HepG2 (cell line): ENCODE measurements around the gene GPR4. TPM values are rescaled to one million over a fixed set of nuclear protein-coding genes. Genes with fewer than 3 reads are reported as not detected.

Experiments
- ATAC-seq: fragments of 200-7000 bp; cut with Tn5 transposase; 3 replicates; pipeline ENCODE4 v1.9.1; 2020; ENCODE audit warnings: mild to moderate bottlenecking, moderate library complexity
- BruUV-seq: library from RNA; stranded (reverse); fragments of 400-500 nt; replicated peaks from 2 replicates; lab custom pipeline; 2021; lab: Mats Ljungman, UMichigan
- CTCF ChIA-PET: fragments of 300-600 bp; formaldehyde crosslinking; extraction: SDS; loops from one replicate; lab custom pipeline; 2021; ENCODE audit warnings: low total read pairs, inconsistent platforms, low intra/inter-chr PET ratio; lab: Yijun Ruan, JAX
- POLR2A ChIA-PET: fragments of 350-600 bp; sonication (Branson Sonifier 250); formaldehyde crosslinking; loops from one replicate; lab custom pipeline; 2020; ENCODE audit warnings: antibody characterized with exemption, inconsistent platforms; lab: Yijun Ruan, JAX
- DNase-seq: peaks from one replicate; pipeline ENCODE4 v3.0.0-alpha.2; 2015; ENCODE audit warnings: low spot score
- FAIRE-seq: peaks from 3 replicates; lab custom pipeline; 2011; peaks lifted over from hg19 to GRCh38; lab: Jason Lieb, UNC
- H2AFZ ChIP-seq: one replicate; pipeline ENCODE4 v1.6.1; 2011; ENCODE audit warnings: low read length, inconsistent platforms
- H3K27ac ChIP-seq: fragments of 300-600 bp; 3 replicates; pipeline ENCODE4 v1.8.0; 2011; ENCODE audit warnings: mixed run types, mild to moderate bottlenecking, mixed read lengths, low read length, inconsistent platforms; ENCODE audit not compliant: insufficient read depth; ENCODE audit errors: extremely low read length
- H3K27me3 ChIP-seq, 2 experiments: fragments of 200-600 bp in 1 of 2; 2 replicates in 1 of 2; 3 replicates in 1 of 2; pipeline versions ENCODE4 v1.6.0 to v1.8.0; 2011; ENCODE audit warnings: low read length in 2 of 2, mild to moderate bottlenecking in 2 of 2, moderate library complexity in 2 of 2, inconsistent platforms in 1 of 2; ENCODE audit not compliant: insufficient read depth in 2 of 2, control insufficient read depth in 1 of 2
- H3K36me3 ChIP-seq, 2 experiments: fragments of 200-600 bp in 1 of 2; replicated peaks in 1 of 2; 2 replicates in 1 of 2; 3 replicates in 1 of 2; pipeline versions ENCODE4 v1.5.1 to v1.8.0; 2011; ENCODE audit warnings: low read length in 2 of 2, inconsistent platforms in 1 of 2; ENCODE audit not compliant: insufficient read depth in 2 of 2, control insufficient read depth in 1 of 2
- H3K4me1 ChIP-seq: 2 replicates; pipeline ENCODE4 v1.5.1; 2012; ENCODE audit warnings: low read length, inconsistent platforms; ENCODE audit not compliant: insufficient read depth
- H3K4me2 ChIP-seq: 2 replicates; pipeline ENCODE4 v1.6.0; 2011; ENCODE audit warnings: low read depth, low read length, inconsistent platforms
- H3K4me3 ChIP-seq, 3 experiments: fragments of 200-600 bp in 1 of 3; sonication (generic), shearing (Covaris generic) in 1 of 3; replicated peaks in 1 of 3; 2 replicates each; pipeline ENCODE4 v1.5.1; 2011 to 2016; ENCODE audit warnings: low read length in 3 of 3, inconsistent platforms in 2 of 3, low read depth in 2 of 3, mild to moderate bottlenecking in 2 of 3, control low read depth in 1 of 3, mixed read lengths in 1 of 3; ENCODE audit not compliant: insufficient read depth in 1 of 3
- H3K79me2 ChIP-seq: one replicate; pipeline ENCODE4 v1.6.1; 2011; ENCODE audit warnings: low read length, inconsistent platforms; ENCODE audit not compliant: insufficient read depth
- H3K9ac ChIP-seq: 2 replicates; pipeline ENCODE4 v1.6.0; 2011; ENCODE audit warnings: mild to moderate bottlenecking, low read depth, low read length, inconsistent platforms; ENCODE audit not compliant: insufficient read depth
- H3K9me3 ChIP-seq: 2 replicates; pipeline ENCODE4 v1.5.1; 2012; ENCODE audit warnings: mild to moderate bottlenecking, low read length
- H4K20me1 ChIP-seq: 2 replicates; pipeline ENCODE4 v1.6.0; 2011; ENCODE audit warnings: inconsistent platforms, mild to moderate bottlenecking, low read length, moderate library complexity; ENCODE audit not compliant: insufficient read depth
- BCL6 ChIP-seq: IDR thresholded peaks from 2 replicates; pipeline ENCODE4 v1.6.1; 2016; ENCODE audit warnings: missing genetic modification reagents, missing compliant biosample characterization
- HDAC1 ChIP-seq: sonication (generic); formaldehyde crosslinking; IDR thresholded peaks from 2 replicates; pipeline ENCODE4 v1.5.1; 2020; ENCODE audit warnings: mild to moderate bottlenecking, missing genetic modification reagents
- MIER3 ChIP-seq: IDR thresholded peaks from 2 replicates; pipeline ENCODE4 v1.6.1; 2016; ENCODE audit warnings: missing compliant biosample characterization, borderline replicate concordance
- NFYC ChIP-seq: IDR thresholded peaks from 2 replicates; pipeline ENCODE4 v1.6.1; 2016; ENCODE audit warnings: missing genetic modification reagents, missing compliant biosample characterization
- ZEB1 ChIP-seq: IDR thresholded peaks from 2 replicates; pipeline ENCODE4 v1.6.1; 2012; ENCODE audit warnings: mild to moderate bottlenecking, low read depth, inconsistent platforms; ENCODE audit not compliant: insufficient replicate concordance
- ZNF180 ChIP-seq: sonication (generic); formaldehyde crosslinking; IDR thresholded peaks from 2 replicates; pipeline ENCODE4 v1.4.0; 2020; ENCODE audit warnings: low read depth, missing genetic modification reagents, borderline replicate concordance
- ZNF224 ChIP-seq: sonication (generic); formaldehyde crosslinking; IDR thresholded peaks from 2 replicates; pipeline ENCODE4 v1.5.0; 2020; ENCODE audit warnings: mild to moderate bottlenecking, missing genetic modification reagents
- ZNF234 ChIP-seq: sonication (generic); formaldehyde crosslinking; conservative IDR thresholded peaks from 2 replicates; pipeline ENCODE4 v1.5.1; 2020; ENCODE audit warnings: mild to moderate bottlenecking, missing genetic modification reagents
- ZNF451 ChIP-seq: sonication (generic); formaldehyde crosslinking; IDR thresholded peaks from 2 replicates; pipeline ENCODE4 v1.5.0; 2020; ENCODE audit warnings: mild to moderate bottlenecking, missing genetic modification reagents
- ZNF549 ChIP-seq: sonication (generic); formaldehyde crosslinking; IDR thresholded peaks from 2 replicates; pipeline ENCODE4 v1.5.0; 2020; ENCODE audit warnings: missing genetic modification reagents
- ZNF598 ChIP-seq: sonication (generic); formaldehyde crosslinking; IDR thresholded peaks from 2 replicates; pipeline ENCODE4 v1.5.1; 2020; ENCODE audit warnings: mild to moderate bottlenecking, missing genetic modification reagents, borderline replicate concordance
- WGBS: methylation state at CpG from one replicate; pipeline ENCODE4 v1.1.6; 2017; ENCODE audit warnings: low lambda C conversion rate; 5-methylcytosine and 5-hydroxymethylcytosine counted together
- in situ Hi-C: cut with HindIII; loops from 2 replicates; pipeline ENCODE4 v1.10.0; 2017; ENCODE audit warnings: low pct_unique_long_range_greater_than_20kb; ENCODE audit not compliant: extremely low pct_ligation_motif_present
- intact Hi-C: fragments of 100-400 bp; cut with micrococcal nuclease; formaldehyde crosslinking; loops from one replicate; pipeline ENCODE4 v1.10.0; 2022; ENCODE audit not compliant: unreplicated experiment
- polyA plus RNA-seq, 8 experiments: library from polyadenylated mRNA; depleted of rRNA in 3 of 8; stranded (reverse) in 7 of 8; unstranded in 1 of 8; fragments of >200 nt; fragmentation: Illumina TruSeq in 4 of 8; extraction: Trizol in 4 of 8; gene quantifications; 2 replicates each; pipeline versions ENCODE4 v1.2.1 to v1.2.3, GENCODE V29; 2011 to 2016; ENCODE audit warnings: low read depth in 4 of 8, missing spikeins in 1 of 8, mixed read lengths in 1 of 8; ENCODE audit not compliant: insufficient read depth in 1 of 8
- total RNA-seq, 5 experiments: library from RNA; depleted of rRNA; stranded (reverse); fragments of >200 nt; fragmentation: Illumina TruSeq; extraction: Trizol; gene quantifications; 2 replicates each; pipeline ENCODE4 v1.2.3, GENCODE V29; 2016; ENCODE audit warnings: low read depth in 1 of 5
- TF ChIP-seq, protein P1 (sequence below): sonication (generic); formaldehyde crosslinking; IDR thresholded peaks from 2 replicates; pipeline ENCODE4 v1.4.0; 2020; ENCODE audit warnings: missing genetic modification reagents
- TF ChIP-seq, protein P2 (sequence below): sonication (generic); formaldehyde crosslinking; IDR thresholded peaks from 2 replicates; pipeline ENCODE4; 2020; ENCODE audit warnings: missing genetic modification reagents, mild to moderate bottlenecking, borderline replicate concordance

The GPR4 gene
- total and polyA plus RNA-seq, 2 of the 13 experiments (the other 11 are each of a cell fraction or from before 2014, with no cell fraction given): 0.15 TPM; not detected in 1

- no peaks in the 10 kb centered on the region for H3K79me2 ChIP-seq
- no peak overlapping the region for H3K27ac ChIP-seq
- TF ChIP-seq ZNF234 (CRISPR knock-in tag): no peak
- TF ChIP-seq, protein P1, sequence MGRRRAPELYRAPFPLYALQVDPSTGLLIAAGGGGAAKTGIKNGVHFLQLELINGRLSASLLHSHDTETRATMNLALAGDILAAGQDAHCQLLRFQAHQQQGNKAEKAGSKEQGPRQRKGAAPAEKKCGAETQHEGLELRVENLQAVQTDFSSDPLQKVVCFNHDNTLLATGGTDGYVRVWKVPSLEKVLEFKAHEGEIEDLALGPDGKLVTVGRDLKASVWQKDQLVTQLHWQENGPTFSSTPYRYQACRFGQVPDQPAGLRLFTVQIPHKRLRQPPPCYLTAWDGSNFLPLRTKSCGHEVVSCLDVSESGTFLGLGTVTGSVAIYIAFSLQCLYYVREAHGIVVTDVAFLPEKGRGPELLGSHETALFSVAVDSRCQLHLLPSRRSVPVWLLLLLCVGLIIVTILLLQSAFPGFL (CRISPR knock-in tag): no peak
- no peak for TF ChIP-seq ZNF598 (CRISPR knock-in tag)
- no peak for TF ChIP-seq NFYC (CRISPR knock-in tag)
- no peak for TF ChIP-seq ZNF451 (CRISPR knock-in tag)
- TF ChIP-seq MIER3 (CRISPR knock-in tag): no peak
- TF ChIP-seq ZNF224 (CRISPR knock-in tag): no peak
- no peak for TF ChIP-seq BCL6 (CRISPR knock-in tag)
- TF ChIP-seq, protein P2, sequence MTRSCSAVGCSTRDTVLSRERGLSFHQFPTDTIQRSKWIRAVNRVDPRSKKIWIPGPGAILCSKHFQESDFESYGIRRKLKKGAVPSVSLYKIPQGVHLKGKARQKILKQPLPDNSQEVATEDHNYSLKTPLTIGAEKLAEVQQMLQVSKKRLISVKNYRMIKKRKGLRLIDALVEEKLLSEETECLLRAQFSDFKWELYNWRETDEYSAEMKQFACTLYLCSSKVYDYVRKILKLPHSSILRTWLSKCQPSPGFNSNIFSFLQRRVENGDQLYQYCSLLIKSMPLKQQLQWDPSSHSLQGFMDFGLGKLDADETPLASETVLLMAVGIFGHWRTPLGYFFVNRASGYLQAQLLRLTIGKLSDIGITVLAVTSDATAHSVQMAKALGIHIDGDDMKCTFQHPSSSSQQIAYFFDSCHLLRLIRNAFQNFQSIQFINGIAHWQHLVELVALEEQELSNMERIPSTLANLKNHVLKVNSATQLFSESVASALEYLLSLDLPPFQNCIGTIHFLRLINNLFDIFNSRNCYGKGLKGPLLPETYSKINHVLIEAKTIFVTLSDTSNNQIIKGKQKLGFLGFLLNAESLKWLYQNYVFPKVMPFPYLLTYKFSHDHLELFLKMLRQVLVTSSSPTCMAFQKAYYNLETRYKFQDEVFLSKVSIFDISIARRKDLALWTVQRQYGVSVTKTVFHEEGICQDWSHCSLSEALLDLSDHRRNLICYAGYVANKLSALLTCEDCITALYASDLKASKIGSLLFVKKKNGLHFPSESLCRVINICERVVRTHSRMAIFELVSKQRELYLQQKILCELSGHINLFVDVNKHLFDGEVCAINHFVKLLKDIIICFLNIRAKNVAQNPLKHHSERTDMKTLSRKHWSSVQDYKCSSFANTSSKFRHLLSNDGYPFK (CRISPR knock-in tag): no peak
- TF ChIP-seq ZEB1: no peak
- no peak for TF ChIP-seq ZNF549
- no peak for TF ChIP-seq ZNF180
- no peak for TF ChIP-seq HDAC1 (CRISPR knock-in tag)
- no peak overlapping the region for H3K4me2 ChIP-seq
- H2AFZ ChIP-seq: no peak overlapping the region
- no peaks in the 10 kb centered on the region for H3K4me1 ChIP-seq
- DNase-seq (no peak), FAIRE-seq (no peak), ATAC-seq (no peak)
- H3K27me3 ChIP-seq: no peaks in the 10 kb centered on the region
- H3K9me3 ChIP-seq: no peaks in the 10 kb centered on the region
- intact Hi-C loops (loop anchor here (5.0 kb wide), 1 partner anchor 35 kb away; no protein-coding TSS in a partner anchor), in situ Hi-C loops (loop anchor here (5.0 kb wide), 1 partner anchor 35 kb away; no protein-coding TSS in a partner anchor)
- no TSS peak for BruUV-seq
- no peaks in the 10 kb centered on the region for H4K20me1 ChIP-seq
- no peak overlapping the region for H3K4me3 ChIP-seq
- peaks cover 3 to 12% of the 10 kb centered on the region in 2 experiments; a peak in 3 of 5 replicates for H3K36me3 ChIP-seq
- no peak overlapping the region for H3K9ac ChIP-seq
- POLR2A ChIA-PET: no interaction called here
- CTCF ChIA-PET: no interaction called here
- WGBS: 100% methylated on average over 2 of the region's 5 CpGs
Observed at GRCh38 chr19:45556835-45557234, 45.2 kb downstream of the GPR4 start.
